HG02759 (cell line): ENCODE results near the gene GPRASP1.

Source experiments
- ATAC-seq: cut with Tn5 transposase; IDR thresholded peaks from one replicate; pipeline ENCODE4 v1.9.1; 2021; ENCODE audit warnings: mild to moderate bottlenecking, moderate library complexity; ENCODE audit not compliant: unreplicated experiment

GPRASP1 gene

GRCh38 chrX:102696306-102696705 lies 45.0 kb downstream of the GPRASP1 start:
- ATAC-seq: no peak

GRCh38 chrX:102697494-102697893 lies 46.2 kb downstream of the GPRASP1 start:
- no peak for ATAC-seq
